DMS53 treated with DMSO at 0.1 percent for 48 hours (cell line): Measurements from ENCODE around the gene EPG5.
"Not testable (repeated sequence)": the region's sequence is repeated elsewhere in the genome, so short reads cannot be mapped to it uniquely, and the experiment has no call there.

Experiments used
- DNase-seq: peaks from one replicate; lab custom pipeline; 2025; ENCODE audit not compliant: unreplicated experiment; lab: John Stamatoyannopoulos, UW

The EPG5 gene

GRCh38 chr18:45818765-45819164 is 148.4 kb downstream of the EPG5 start:
- not testable (repeated sequence) for DNase-seq

GRCh38 chr18:45817543-45817942 is 149.6 kb downstream of the EPG5 start:
- DNase-seq: no peak

GRCh38 chr18:45814733-45815132 is 152.4 kb downstream of the EPG5 start:
- DNase-seq: not testable (repeated sequence)

- DNase-seq: not testable (repeated sequence)
These were observed 160.0 kb downstream of the EPG5 start for GRCh38 chr18:45807144-45807543.

GRCh38 chr18:45806226-45806625 is 160.9 kb downstream of the EPG5 start:
- no peak for DNase-seq

GRCh38 chr18:45805551-45805950 is 161.6 kb downstream of the EPG5 start:
- DNase-seq: no peak

- DNase-seq: peak; percentile 45
These were observed 164.2 kb downstream of the EPG5 start for GRCh38 chr18:45802814-45803492.

GRCh38 chr18:45801416-45802004 is 165.6 kb downstream of the EPG5 start:
- DNase-seq: no peak
